Measurements from ENCODE around the gene REM2. TPM values are rescaled to one million over a fixed set of nuclear protein-coding genes. Genes with fewer than 3 reads are reported as not detected.

REM2 gene
- total and polyA plus RNA-seq, 4 donors, result 0.08 to 0.14 (median 0.11) TPM; not detected in 1

GRCh38 chr14:22845103-22845394 is 38.0 kb upstream of the REM2 start:
- no peak for DNase-seq (ENCODE audit: low spot score)
- H3K9ac ChIP-seq (ENCODE audit: low read depth in 1 of 2, low read length in 2 of 2), result no peak overlapping the region
- TF ChIP-seq FOXA2 (IDR thresholded peaks at IDR 0.05) (no peak), NR2F2 (IDR thresholded peaks at IDR 0.05) (no peak), HNF4G (IDR thresholded peaks at IDR 0.05) (no peak), FOXA1 (IDR thresholded peaks at IDR 0.05) (no peak), SP1 (IDR thresholded peaks at IDR 0.05) (no peak), CTCF (IDR thresholded peaks at IDR 0.05; ENCODE audit: low read depth, low read length, missing input control) (no peak), HNF4A (conservative IDR thresholded peaks at IDR 0.05) (no peak), ATF3 (IDR thresholded peaks at IDR 0.05) (no peak), JUND (IDR thresholded peaks at IDR 0.05) (no peak), GABPA (IDR thresholded peaks at IDR 0.05 in 1 of 2, conservative IDR thresholded peaks at IDR 0.05 in 1 of 2) (no peak), EGR1 (IDR thresholded peaks at IDR 0.05; ENCODE audit: low read depth in 2 of 2) (no peak)
- TF ChIP-seq, protein P1, sequence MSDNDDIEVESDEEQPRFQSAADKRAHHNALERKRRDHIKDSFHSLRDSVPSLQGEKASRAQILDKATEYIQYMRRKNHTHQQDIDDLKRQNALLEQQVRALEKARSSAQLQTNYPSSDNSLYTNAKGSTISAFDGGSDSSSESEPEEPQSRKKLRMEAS (IDR thresholded peaks at IDR 0.05), result no peak
- 95% methylated on average over 9 of the region's 9 CpGs for WGBS
- no peak overlapping the region for H3K4me3 ChIP-seq (ENCODE audit: low read depth in 1 of 3, low read length in 3 of 3)
- no peaks in the 10 kb centered on the region for H3K9me3 ChIP-seq (ENCODE audit: control insufficient read depth in 4 of 4, low read length in 3 of 4)
- H3K27me3 ChIP-seq (ENCODE audit: control insufficient read depth in 4 of 4, insufficient read depth in 4 of 4, low read length in 3 of 4), result no peaks in the 10 kb centered on the region
- no peak overlapping the region for H3K27ac ChIP-seq (ENCODE audit: low read depth in 1 of 2, low read length in 2 of 2)
- peaks cover 0 to 5% (median 4%) of the 10 kb centered on the region in 4 donors for H3K4me1 ChIP-seq (ENCODE audit: control insufficient read depth in 4 of 4, insufficient read depth in 4 of 4, low read length in 3 of 4)
- peaks cover 2 to 12% (median 4%) of the 10 kb centered on the region in 4 donors for H3K36me3 ChIP-seq (ENCODE audit: control insufficient read depth in 4 of 4, insufficient read depth in 3 of 4, low read depth in 1 of 4, low read length in 3 of 4)

DNA sequence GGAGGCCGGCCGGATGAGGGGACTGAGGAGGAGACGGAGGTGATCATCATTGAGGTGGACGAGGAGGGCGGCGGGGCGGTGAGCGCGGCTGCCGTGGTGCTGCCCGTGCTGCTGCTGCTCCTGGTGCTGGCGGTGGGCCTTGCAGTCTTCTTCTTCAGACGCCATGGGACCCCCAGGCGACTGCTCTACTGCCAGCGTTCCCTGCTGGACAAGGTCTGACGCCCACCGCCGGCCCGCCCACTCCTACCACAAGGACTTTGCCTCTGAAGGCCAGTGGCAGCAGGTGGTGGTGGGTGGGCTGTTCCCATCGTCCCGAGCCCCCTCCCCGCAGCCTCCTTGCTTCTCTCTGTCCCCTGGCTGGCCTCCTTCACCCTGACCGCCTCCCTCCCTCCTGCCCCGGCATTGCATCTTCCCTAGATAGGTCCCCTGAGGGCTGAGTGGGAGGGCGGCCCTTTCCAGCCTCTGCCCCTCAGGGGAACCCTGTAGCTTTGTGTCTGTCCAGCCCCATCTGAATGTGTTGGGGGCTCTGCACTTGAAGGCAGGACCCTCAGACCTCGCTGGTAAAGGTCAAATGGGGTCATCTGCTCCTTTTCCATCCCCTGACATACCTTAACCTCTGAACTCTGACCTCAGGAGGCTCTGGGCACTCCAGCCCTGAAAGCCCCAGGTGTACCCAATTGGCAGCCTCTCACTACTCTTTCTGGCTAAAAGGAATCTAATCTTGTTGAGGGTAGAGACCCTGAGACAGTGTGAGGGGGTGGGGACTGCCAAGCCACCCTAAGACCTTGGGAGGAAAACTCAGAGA is 37.0 kb upstream of the REM2 start:
- Histone ChIP-seq H3K27ac (ENCODE audit: low read depth in 1 of 2, low read length in 2 of 2) (no peak overlapping the region), H3K27me3 (ENCODE audit: control insufficient read depth in 4 of 4, insufficient read depth in 4 of 4, low read length in 3 of 4) (no peaks in the 10 kb centered on the region), H3K36me3 (ENCODE audit: control insufficient read depth in 4 of 4, insufficient read depth in 3 of 4, low read depth in 1 of 4, low read length in 3 of 4) (peaks cover 2 to 12% (median 4%) of the 10 kb centered on the region in 4 donors), H3K9me3 (ENCODE audit: control insufficient read depth in 4 of 4, low read length in 3 of 4) (no peaks in the 10 kb centered on the region), H3K4me1 (ENCODE audit: control insufficient read depth in 4 of 4, insufficient read depth in 4 of 4, low read length in 3 of 4) (peaks cover 0 to 5% (median 4%) of the 10 kb centered on the region in 4 donors), H3K9ac (ENCODE audit: low read depth in 1 of 2, low read length in 2 of 2) (no peak overlapping the region), H3K4me3 (ENCODE audit: low read depth in 1 of 3, low read length in 3 of 3) (no peak overlapping the region)
- 96% methylated on average over 26 of the region's 26 CpGs for WGBS
- TF ChIP-seq GABPA (IDR thresholded peaks at IDR 0.05 in 1 of 2, conservative IDR thresholded peaks at IDR 0.05 in 1 of 2), result no peak
- TF ChIP-seq TAF1 (conservative IDR thresholded peaks at IDR 0.05), result no peak
- TF ChIP-seq HNF4G (IDR thresholded peaks at IDR 0.05), result no peak
- TF ChIP-seq EGR1 (IDR thresholded peaks at IDR 0.05; ENCODE audit: low read depth in 2 of 2), result no peak
- TF ChIP-seq SP1 (IDR thresholded peaks at IDR 0.05), result no peak
- no peak for TF ChIP-seq ATF3 (IDR thresholded peaks at IDR 0.05)
- TF ChIP-seq NR2F2 (IDR thresholded peaks at IDR 0.05), result no peak
- TF ChIP-seq YY1 (IDR thresholded peaks at IDR 0.05), result no peak
- no peak for TF ChIP-seq RAD21 (IDR thresholded peaks at IDR 0.05)
- no peak for TF ChIP-seq FOXA1 (IDR thresholded peaks at IDR 0.05)
- TF ChIP-seq JUND (IDR thresholded peaks at IDR 0.05), result no peak
- TF ChIP-seq ZBTB33 (IDR thresholded peaks at IDR 0.05), result no peak
- no peak for TF ChIP-seq FOXA2 (IDR thresholded peaks at IDR 0.05)
- TF ChIP-seq CTCF (IDR thresholded peaks at IDR 0.05; ENCODE audit: low read depth, low read length, missing input control), result no peak
- DNase-seq (ENCODE audit: low spot score), result no peak

Measured in liver (tissue), 9 donors.